KMS-11 (cell line): ENCODE data around the gene PET117.
"Not testable (repeated sequence)": the region's sequence is repeated elsewhere in the genome, so short reads cannot be mapped to it uniquely, and the experiment has no call there.

Source experiments
- H2AFZ ChIP-seq: fragments of 200-600 bp; sonication (generic); 2 replicates; pipeline ENCODE4 v1.6.1; 2016; ENCODE audit warnings: antibody characterized with exemption, mixed run types, low read depth
- H3K27ac ChIP-seq: fragments of 200-600 bp; sonication (generic); 2 replicates; pipeline ENCODE4 v1.6.1; 2016; ENCODE audit warnings: mild to moderate bottlenecking, mixed run types
- H3K27me3 ChIP-seq: fragments of 200-600 bp; sonication (generic); 2 replicates; pipeline ENCODE4 v1.6.1; 2017; ENCODE audit warnings: mild to moderate bottlenecking, low read depth, mixed run types, moderate library complexity; ENCODE audit not compliant: insufficient read depth
- H3K36me3 ChIP-seq: fragments of 200-600 bp; sonication (generic); 2 replicates; pipeline ENCODE4 v1.6.1; 2017; ENCODE audit warnings: mild to moderate bottlenecking, mixed run types; ENCODE audit not compliant: insufficient read depth
- H3K4me1 ChIP-seq: fragments of 200-600 bp; sonication (generic); 2 replicates; pipeline ENCODE4 v1.6.1; 2016; ENCODE audit warnings: mild to moderate bottlenecking, low read depth, mixed run types; ENCODE audit not compliant: poor library complexity, severe bottlenecking
- H3K4me2 ChIP-seq: fragments of 200-600 bp; sonication (generic); 2 replicates; pipeline ENCODE4 v1.7.0; 2016; ENCODE audit warnings: mild to moderate bottlenecking, mixed run types
- H3K4me3 ChIP-seq: fragments of 200-600 bp; sonication (generic); IDR thresholded peaks from 2 replicates; pipeline ENCODE4 v1.6.1; 2017; ENCODE audit warnings: low read depth, low read length, mixed read lengths; ENCODE audit not compliant: insufficient read depth
- H3K79me2 ChIP-seq: fragments of 200-600 bp; sonication (generic); 2 replicates; pipeline ENCODE4 v1.6.1; 2016; ENCODE audit warnings: low read depth, mixed run types; ENCODE audit not compliant: insufficient read depth
- H3K9ac ChIP-seq: fragments of 200-600 bp; sonication (generic); 2 replicates; pipeline ENCODE4 v1.6.1; 2016; ENCODE audit warnings: mild to moderate bottlenecking, mixed run types
- H4K20me1 ChIP-seq: fragments of 200-600 bp; sonication (generic); 2 replicates; pipeline ENCODE4 v1.6.1; 2016; ENCODE audit warnings: mild to moderate bottlenecking, mixed run types; ENCODE audit not compliant: insufficient read depth
- CTCF ChIP-seq: fragments of 200-600 bp; sonication (generic); conservative IDR thresholded peaks from 2 replicates; pipeline ENCODE4 v1.6.1; 2017; ENCODE audit warnings: low read depth, mild to moderate bottlenecking, antibody characterized with exemption, low read length, moderate library complexity, mixed read lengths

PET117 gene

GRCh38 chr20:18091623-18092022 lies 46.0 kb upstream of the PET117 start:
- Histone ChIP-seq H2AFZ (no peak overlapping the region), H3K4me3 (no peak overlapping the region), H3K27me3 (no peaks in the 10 kb centered on the region), H3K27ac (no peak overlapping the region), H3K9ac (no peak overlapping the region), H3K79me2 (no peaks in the 10 kb centered on the region), H3K36me3 (no peaks in the 10 kb centered on the region), H3K4me1 (no peaks in the 10 kb centered on the region), H4K20me1 (no peaks in the 10 kb centered on the region), H3K4me2 (no peak overlapping the region)
- TF ChIP-seq CTCF: no peak

GRCh38 chr20:18092890-18093289 lies 44.8 kb upstream of the PET117 start:
- no peaks in the 10 kb centered on the region for H3K79me2 ChIP-seq
- H3K4me3 ChIP-seq: no peak overlapping the region
- no peak overlapping the region for H3K9ac ChIP-seq
- no peaks in the 10 kb centered on the region for H3K27me3 ChIP-seq
- H3K4me1 ChIP-seq: no peaks in the 10 kb centered on the region
- no peak overlapping the region for H2AFZ ChIP-seq
- TF ChIP-seq CTCF: no peak
- no peaks in the 10 kb centered on the region for H3K36me3 ChIP-seq
- H3K27ac ChIP-seq: no peak overlapping the region
- H4K20me1 ChIP-seq: no peaks in the 10 kb centered on the region
- no peak overlapping the region for H3K4me2 ChIP-seq

GRCh38 chr20:18093388-18093787 lies 44.3 kb upstream of the PET117 start:
- no peak overlapping the region for H2AFZ ChIP-seq
- H3K36me3 ChIP-seq: no peaks in the 10 kb centered on the region

GRCh38 chr20:18094191-18094590 lies 43.5 kb upstream of the PET117 start:
- no peak overlapping the region for H3K4me2 ChIP-seq
- H3K79me2 ChIP-seq: no peaks in the 10 kb centered on the region
- H3K4me3 ChIP-seq: no peak overlapping the region

More at GRCh38 chr20:18093388-18093787, 44.3 kb upstream of the PET117 start:
- H3K27me3 ChIP-seq: no peaks in the 10 kb centered on the region
- TF ChIP-seq CTCF: no peak
- H3K4me3 ChIP-seq: no peak overlapping the region
- H3K79me2 ChIP-seq: no peaks in the 10 kb centered on the region
- no peaks in the 10 kb centered on the region for H4K20me1 ChIP-seq
- H3K9ac ChIP-seq: no peak overlapping the region
- H3K4me2 ChIP-seq: no peak overlapping the region
- H3K27ac ChIP-seq: no peak overlapping the region
- H3K4me1 ChIP-seq: no peaks in the 10 kb centered on the region

GRCh38 chr20:18100569-18100968 lies 37.1 kb upstream of the PET117 start:
- H3K4me2 ChIP-seq, H3K36me3 ChIP-seq, H3K9ac ChIP-seq, H3K4me3 ChIP-seq, H4K20me1 ChIP-seq, H3K79me2 ChIP-seq, H2AFZ ChIP-seq, H3K27ac ChIP-seq, H3K27me3 ChIP-seq, H3K4me1 ChIP-seq: not testable (repeated sequence)

More at GRCh38 chr20:18094191-18094590, 43.5 kb upstream of the PET117 start:
- Histone ChIP-seq H3K27ac (no peak overlapping the region), H3K36me3 (no peaks in the 10 kb centered on the region), H3K9ac (no peak overlapping the region), H2AFZ (no peak overlapping the region), H3K27me3 (no peaks in the 10 kb centered on the region), H3K4me1 (no peaks in the 10 kb centered on the region), H4K20me1 (no peaks in the 10 kb centered on the region)
- TF ChIP-seq CTCF: no peak
